HPDE6-E6E7 (cell line): ENCODE data around the gene ZBTB20.
A peak's percentile ranks its signal among the peaks of the same experiment; 100 is the strongest.

Source experiments
- DNase-seq: peaks from one replicate; pipeline ENCODE4 v3.0.0; 2011; ENCODE audit warnings: missing footprints; ENCODE audit errors: extremely low spot score

Gene ZBTB20

DNA sequence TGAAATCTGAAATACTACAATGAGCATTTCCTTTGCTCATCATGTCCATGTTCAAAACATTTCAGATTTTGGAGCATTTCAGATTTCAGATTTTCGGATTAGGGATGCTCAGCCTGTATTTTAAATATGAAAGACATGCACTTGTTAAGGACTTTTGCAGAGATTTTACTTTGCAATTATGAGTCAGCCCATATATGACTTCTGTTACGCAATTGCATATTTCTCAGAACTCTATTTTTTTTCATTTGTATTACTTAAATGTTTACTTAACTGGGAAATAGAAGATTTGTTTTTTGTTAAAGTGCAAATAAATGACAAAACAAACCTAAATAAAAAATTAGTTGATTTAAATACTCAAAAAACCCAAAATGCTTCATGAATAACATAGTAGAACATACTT, 376.2 kb downstream of the ZBTB20 start:
- DNase-seq = no peak

GRCh38 chr3:114764056-114764492, 383.0 kb downstream of the ZBTB20 start:
- no peak for DNase-seq

DNA sequence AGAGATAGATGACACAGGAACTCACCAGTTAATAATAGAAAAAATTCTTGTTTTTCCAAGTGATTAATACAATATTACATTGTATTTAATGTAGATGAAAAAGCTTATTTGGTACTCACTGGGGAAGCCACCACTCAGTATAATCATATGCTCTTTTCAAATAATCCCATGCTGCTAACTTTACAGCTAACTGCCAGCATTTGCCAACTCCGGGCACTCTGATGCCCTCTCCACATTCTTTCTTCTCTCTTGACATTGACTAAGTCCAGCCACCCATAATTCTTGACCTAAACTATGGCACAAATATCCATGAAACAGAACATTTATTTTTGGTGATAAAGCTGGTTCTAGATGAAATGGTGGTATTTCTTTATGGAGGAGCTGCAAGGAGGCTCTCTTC, 384.9 kb downstream of the ZBTB20 start:
- no peak for DNase-seq

- no peak for DNase-seq
Observed at GRCh38 chr3:114760679-114761078, 386.4 kb downstream of the ZBTB20 start.

- no peak for DNase-seq
Observed at GRCh38 chr3:114758831-114759699, 388.0 kb downstream of the ZBTB20 start.

- no peak for DNase-seq
Observed at GRCh38 chr3:114756506-114757279, 390.4 kb downstream of the ZBTB20 start.

GRCh38 chr3:114746502-114746901, 400.6 kb downstream of the ZBTB20 start:
- no peak for DNase-seq

DNA sequence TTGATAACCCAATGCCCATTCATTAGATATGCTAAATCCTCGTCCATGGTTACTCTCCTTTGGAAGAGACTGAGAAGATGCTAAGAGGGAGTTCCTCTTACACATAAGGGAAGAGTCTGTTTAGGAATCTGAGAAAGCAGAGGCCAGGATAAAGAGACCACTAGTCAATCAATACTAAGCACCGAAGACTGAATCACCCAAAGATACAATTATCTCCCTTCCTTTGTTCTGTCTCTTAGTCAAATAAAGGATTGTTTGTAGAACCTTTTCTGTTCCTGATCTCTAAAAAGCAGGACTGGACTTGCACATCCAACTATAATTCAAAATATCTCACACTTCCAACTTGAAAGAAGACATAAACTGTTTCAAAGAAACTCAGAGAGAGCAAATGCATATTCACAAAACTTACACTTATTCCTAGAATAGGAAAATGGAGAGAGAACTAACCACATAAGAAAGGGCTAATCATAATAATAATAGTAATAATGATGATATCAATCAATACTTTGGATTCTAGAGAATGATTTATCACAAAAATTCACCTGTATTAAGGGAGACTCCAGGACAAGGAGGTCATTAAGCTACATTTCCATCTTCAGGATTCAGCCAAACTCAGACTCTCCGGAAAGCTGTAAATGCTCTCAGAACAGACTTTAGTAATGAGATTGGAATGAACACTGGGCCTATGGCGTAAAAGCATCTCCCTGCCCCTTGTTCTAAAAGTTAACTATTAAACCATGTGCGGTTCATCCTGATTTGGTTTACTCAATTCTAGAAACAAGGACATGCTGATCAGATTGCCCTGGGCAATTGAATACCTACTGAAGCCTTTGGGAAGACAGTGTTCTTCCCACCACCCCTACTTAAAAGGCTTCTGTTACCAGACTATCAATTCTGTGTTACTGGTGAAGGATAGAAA, 401.5 kb downstream of the ZBTB20 start:
- peak; percentile 57 for DNase-seq

GRCh38 chr3:114743746-114744485, 403.2 kb downstream of the ZBTB20 start:
- no peak for DNase-seq

- DNase-seq = no peak
Observed at GRCh38 chr3:114741066-114741465, 406.0 kb downstream of the ZBTB20 start.

GRCh38 chr3:114739627-114740026, 407.5 kb downstream of the ZBTB20 start:
- DNase-seq = no peak

DNA sequence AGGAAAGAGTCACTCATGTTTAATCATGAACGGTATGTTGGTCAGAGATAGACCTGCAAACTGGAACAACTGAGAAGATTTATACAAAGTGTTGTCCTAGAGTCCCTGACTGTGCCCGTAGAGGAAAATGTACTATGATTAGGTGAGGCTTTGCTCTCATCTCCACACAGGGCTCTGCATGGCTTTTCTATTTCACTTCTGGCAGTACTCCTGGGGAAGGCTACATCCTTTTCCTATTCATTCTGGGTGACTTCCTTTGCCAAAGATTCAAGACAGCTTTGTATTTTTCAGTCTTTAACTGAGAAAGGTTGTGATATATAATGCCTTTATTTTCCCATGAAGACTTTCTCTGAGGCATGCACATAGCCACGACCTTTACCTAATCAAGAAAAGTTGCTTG, 414.7 kb downstream of the ZBTB20 start:
- DNase-seq = no peak

- no peak for DNase-seq
Observed at GRCh38 chr3:114730397-114730796, 416.7 kb downstream of the ZBTB20 start.

DNA sequence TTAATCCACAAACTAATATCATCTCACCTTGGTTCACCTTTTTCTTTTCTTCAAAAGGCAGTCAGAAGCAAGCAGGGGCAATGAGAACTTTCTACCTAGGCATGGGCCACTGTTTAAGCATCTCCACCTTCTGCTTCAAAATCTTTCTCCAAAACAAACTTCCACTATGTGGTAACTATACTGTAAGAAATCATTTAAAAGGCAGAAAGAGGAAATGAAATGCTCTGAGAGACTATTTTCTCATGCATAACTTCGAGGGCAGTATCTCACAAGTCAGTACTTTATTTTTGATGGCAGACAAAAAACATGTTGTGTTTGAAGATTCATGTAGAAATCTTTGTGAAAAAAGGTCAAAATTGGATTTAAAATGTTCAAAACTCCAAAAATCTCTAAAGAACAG, 419.7 kb downstream of the ZBTB20 start:
- DNase-seq = no peak

- DNase-seq = no peak
Observed at GRCh38 chr3:114725966-114726365, 421.1 kb downstream of the ZBTB20 start.

DNA sequence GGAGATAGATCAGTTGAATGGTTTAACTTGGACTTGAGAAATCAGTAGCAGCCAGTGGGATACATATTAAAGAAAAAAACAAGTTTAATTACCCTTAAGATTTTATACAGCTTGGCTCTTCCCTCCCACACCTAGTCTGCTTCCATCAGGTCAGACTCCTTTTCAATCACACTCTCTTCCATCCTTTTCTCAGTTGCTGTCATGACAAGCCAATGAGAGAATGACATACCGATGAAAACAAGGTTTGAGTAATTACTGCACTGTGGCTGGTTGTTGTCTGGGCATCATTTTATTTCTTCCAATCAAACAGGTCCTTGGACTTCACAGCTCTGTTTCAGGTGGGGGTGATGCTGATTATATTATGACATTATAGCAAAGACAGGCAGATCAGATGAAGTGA, 424.6 kb downstream of the ZBTB20 start:
- DNase-seq = no peak

GRCh38 chr3:114721864-114722263, 425.2 kb downstream of the ZBTB20 start:
- DNase-seq = no peak

GRCh38 chr3:114721209-114721608, 425.9 kb downstream of the ZBTB20 start:
- no peak for DNase-seq

- DNase-seq = no peak
Observed at GRCh38 chr3:114718898-114719210, 428.2 kb downstream of the ZBTB20 start.

DNA sequence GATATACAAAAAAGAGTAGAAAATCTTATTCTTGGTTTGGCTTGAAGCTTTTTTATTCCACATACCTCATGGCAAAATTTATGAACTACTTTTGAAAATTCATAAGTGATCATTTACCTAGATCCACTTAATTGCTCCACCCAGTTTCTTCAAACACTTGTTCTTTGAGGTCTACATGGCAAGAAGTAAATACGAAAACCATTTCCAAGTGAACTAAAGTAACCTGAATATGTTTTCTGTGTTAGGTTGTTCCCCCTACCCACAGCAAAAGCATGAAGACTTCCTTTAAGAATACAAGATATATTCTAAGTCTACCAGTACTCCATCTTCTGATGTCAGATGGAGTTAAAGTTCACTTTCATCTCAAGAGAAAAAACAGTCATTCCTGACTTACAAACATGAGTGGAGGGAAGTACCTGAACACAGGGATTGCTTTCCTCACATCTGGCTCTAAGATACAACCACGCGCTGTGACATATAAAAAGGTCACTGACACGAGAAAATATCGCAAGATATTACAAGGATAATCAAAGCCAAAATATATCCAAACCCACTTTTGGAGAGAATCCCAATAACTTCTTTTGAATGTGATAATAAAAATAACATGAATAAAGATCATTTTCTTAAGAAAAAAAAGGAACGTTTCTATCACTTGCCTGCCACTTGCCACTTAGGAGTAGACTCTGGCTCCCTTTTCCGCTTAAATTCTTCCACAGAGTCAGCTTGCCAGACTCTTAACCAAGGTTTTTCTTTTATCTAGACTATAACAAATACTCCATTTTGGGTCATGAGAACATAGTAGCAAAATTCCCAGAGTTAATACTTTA, 428.8 kb downstream of the ZBTB20 start:
- no peak for DNase-seq
